Parathyroid adenoma (tissue), 2 donors: ENCODE measurements around the gene OR2T33.
"Not testable (repeated sequence)": the region's sequence is repeated elsewhere in the genome, so short reads cannot be mapped to it uniquely, and the experiment has no call there.

Experiments used
- H2AFZ ChIP-seq: fragments of 300-600 bp; sonication (generic); one replicate; pipeline ENCODE4 v1.7.0; 2017; ENCODE audit warnings: antibody characterized with exemption, mild to moderate bottlenecking
- H3K27ac ChIP-seq: fragments of 300-600 bp; sonication (generic); one replicate; pipeline ENCODE4 v1.7.0; 2017
- H3K27me3 ChIP-seq: fragments of 300-600 bp; sonication (generic); one replicate; pipeline ENCODE4 v1.7.0; 2017; ENCODE audit warnings: low read length; ENCODE audit not compliant: control insufficient read depth, insufficient read depth
- H3K36me3 ChIP-seq: fragments of 300-600 bp; sonication (generic); one replicate; pipeline ENCODE4 v1.7.0; 2017; ENCODE audit warnings: low read length; ENCODE audit not compliant: control insufficient read depth, insufficient read depth
- H3K4me1 ChIP-seq: fragments of 300-600 bp; sonication (generic); one replicate; pipeline ENCODE4 v1.7.0; 2017; ENCODE audit warnings: control low read depth
- H3K4me2 ChIP-seq: fragments of 300-600 bp; sonication (generic); one replicate; pipeline ENCODE4 v1.7.0; 2017; ENCODE audit warnings: low read length
- H3K4me3 ChIP-seq: fragments of 300-600 bp; sonication (generic); one replicate; pipeline ENCODE4 v1.7.0; 2017; ENCODE audit warnings: low read depth, low read length
- H3K79me2 ChIP-seq: fragments of 300-600 bp; sonication (generic); one replicate; pipeline ENCODE4 v1.7.0; 2017; ENCODE audit warnings: control low read depth
- H3K9ac ChIP-seq: fragments of 300-600 bp; sonication (generic); one replicate; pipeline ENCODE4 v1.7.0; 2017; ENCODE audit warnings: mild to moderate bottlenecking
- H3K9me3 ChIP-seq: fragments of 300-600 bp; sonication (generic); one replicate; pipeline ENCODE4 v1.7.0; 2017; ENCODE audit warnings: low read length; ENCODE audit not compliant: control insufficient read depth
- TF ChIP-seq, protein P1 (sequence below): fragments of 300-600 bp; sonication (generic); IDR thresholded peaks from one replicate; pipeline ENCODE4 v1.7.0; 2017; ENCODE audit warnings: antibody characterized with exemption, mild to moderate bottlenecking
- donor health status: primary hyperparathyroidism.

The OR2T33 gene

DNA sequence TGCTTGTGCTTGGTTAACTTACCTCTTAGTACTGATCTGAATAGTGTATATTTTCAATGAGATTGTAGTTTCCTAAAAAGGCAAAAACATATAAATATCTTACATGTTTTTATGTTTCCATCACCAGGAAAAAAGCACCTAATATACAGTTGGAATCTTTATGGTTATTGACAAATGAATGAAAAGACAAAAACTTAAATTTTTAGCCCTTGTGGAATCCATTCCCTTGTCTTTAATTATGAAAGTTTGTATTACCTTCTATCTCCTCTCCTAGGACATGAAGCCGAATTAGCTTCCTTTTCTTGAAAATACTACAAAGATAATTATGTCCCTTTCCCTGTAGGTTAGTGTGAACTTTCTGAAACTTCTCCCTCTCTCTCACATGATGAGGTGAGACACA is 25.5 kb upstream of the OR2T33 start, which contains the start of gene OR2T12:
OR2T12 (minus strand) TSS at position 101 of the 400 bp plus-strand sequence. CDS start 7,846 bp downstream, outside the sequence.
- no peak within 1 kb of the TSS for H3K9ac ChIP-seq
- no peak within 1 kb of the TSS for H3K4me3 ChIP-seq
- no peak within 1 kb of the TSS for H3K27ac ChIP-seq
- no peaks in the 10 kb centered on the region for H3K36me3 ChIP-seq
- H2AFZ ChIP-seq = no peak within 1 kb of the TSS
- H3K4me1 ChIP-seq = no peaks in the 10 kb centered on the region
- no peaks in the 10 kb centered on the region for H3K9me3 ChIP-seq
- no peaks in the 10 kb centered on the region for H3K79me2 ChIP-seq
- TF ChIP-seq, protein P1, sequence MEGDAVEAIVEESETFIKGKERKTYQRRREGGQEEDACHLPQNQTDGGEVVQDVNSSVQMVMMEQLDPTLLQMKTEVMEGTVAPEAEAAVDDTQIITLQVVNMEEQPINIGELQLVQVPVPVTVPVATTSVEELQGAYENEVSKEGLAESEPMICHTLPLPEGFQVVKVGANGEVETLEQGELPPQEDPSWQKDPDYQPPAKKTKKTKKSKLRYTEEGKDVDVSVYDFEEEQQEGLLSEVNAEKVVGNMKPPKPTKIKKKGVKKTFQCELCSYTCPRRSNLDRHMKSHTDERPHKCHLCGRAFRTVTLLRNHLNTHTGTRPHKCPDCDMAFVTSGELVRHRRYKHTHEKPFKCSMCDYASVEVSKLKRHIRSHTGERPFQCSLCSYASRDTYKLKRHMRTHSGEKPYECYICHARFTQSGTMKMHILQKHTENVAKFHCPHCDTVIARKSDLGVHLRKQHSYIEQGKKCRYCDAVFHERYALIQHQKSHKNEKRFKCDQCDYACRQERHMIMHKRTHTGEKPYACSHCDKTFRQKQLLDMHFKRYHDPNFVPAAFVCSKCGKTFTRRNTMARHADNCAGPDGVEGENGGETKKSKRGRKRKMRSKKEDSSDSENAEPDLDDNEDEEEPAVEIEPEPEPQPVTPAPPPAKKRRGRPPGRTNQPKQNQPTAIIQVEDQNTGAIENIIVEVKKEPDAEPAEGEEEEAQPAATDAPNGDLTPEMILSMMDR = no peak
- H3K27me3 ChIP-seq = no peaks in the 10 kb centered on the region
- no peak within 1 kb of the TSS for H3K4me2 ChIP-seq

GRCh38 chr1:248288391-248288790 is 10.6 kb upstream of the OR2T33 start:
- Histone ChIP-seq H3K9ac (no peak overlapping the region), H3K9me3 (no peaks in the 10 kb centered on the region), H3K79me2 (no peaks in the 10 kb centered on the region), H3K4me3 (no peak overlapping the region), H3K27me3 (no peaks in the 10 kb centered on the region), H3K27ac (no peak overlapping the region), H3K36me3 (no peaks in the 10 kb centered on the region), H3K4me1 (no peaks in the 10 kb centered on the region), H3K4me2 (no peak overlapping the region), H2AFZ (no peak overlapping the region)
- TF ChIP-seq, protein P1 = no peak

DNA sequence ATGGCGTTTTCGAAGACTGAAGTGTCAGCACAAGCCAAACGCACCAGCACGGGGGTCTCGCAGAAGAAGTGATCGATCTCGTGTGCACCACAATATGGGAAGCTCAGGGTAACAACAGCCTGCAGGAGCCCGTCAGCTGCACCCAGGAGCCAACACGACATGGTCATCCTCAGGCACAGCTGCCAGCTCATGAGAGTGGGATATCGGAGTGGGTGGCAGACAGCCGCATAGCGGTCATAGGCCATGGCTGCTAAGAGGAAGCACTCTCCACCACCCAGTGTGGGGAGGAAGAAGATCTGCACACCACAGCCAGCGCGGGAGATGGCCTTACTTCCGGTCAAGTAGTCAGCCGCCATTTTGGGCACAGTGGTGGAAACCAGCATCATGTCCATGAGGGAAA is 4.6 kb downstream of the OR2T33 start:
- H3K27me3 ChIP-seq, H3K9me3 ChIP-seq, H3K36me3 ChIP-seq, H3K9ac ChIP-seq, H3K4me3 ChIP-seq, H3K27ac ChIP-seq, H2AFZ ChIP-seq, H3K4me2 ChIP-seq, H3K4me1 ChIP-seq, H3K79me2 ChIP-seq: not testable (repeated sequence)

GRCh38 chr1:248268178-248268577 is 9.6 kb downstream of the OR2T33 start:
- no peaks in the 10 kb centered on the region for H3K9me3 ChIP-seq

GRCh38 chr1:248259309-248259708 is 18.5 kb downstream of the OR2T33 start:
- H2AFZ ChIP-seq, H3K9me3 ChIP-seq, H3K9ac ChIP-seq, H3K4me2 ChIP-seq, H3K4me1 ChIP-seq, H3K4me3 ChIP-seq, H3K36me3 ChIP-seq, H3K79me2 ChIP-seq, H3K27me3 ChIP-seq, H3K27ac ChIP-seq: not testable (repeated sequence)

More at GRCh38 chr1:248268178-248268577, 9.6 kb downstream of the OR2T33 start:
- TF ChIP-seq, protein P1 = no peak
- no peak overlapping the region for H3K9ac ChIP-seq
- H3K4me1 ChIP-seq = no peaks in the 10 kb centered on the region
- no peaks in the 10 kb centered on the region for H3K27me3 ChIP-seq
- H3K4me3 ChIP-seq = no peak overlapping the region
- H3K4me2 ChIP-seq = no peak overlapping the region
- no peak overlapping the region for H2AFZ ChIP-seq
- no peak overlapping the region for H3K27ac ChIP-seq
- H3K79me2 ChIP-seq = no peaks in the 10 kb centered on the region
- no peaks in the 10 kb centered on the region for H3K36me3 ChIP-seq

- no peak overlapping the region for H3K4me3 ChIP-seq
- TF ChIP-seq, protein P1 = no peak
- H3K27me3 ChIP-seq = no peaks in the 10 kb centered on the region
- no peaks in the 10 kb centered on the region for H3K4me1 ChIP-seq
- no peak overlapping the region for H2AFZ ChIP-seq
- H3K79me2 ChIP-seq = no peaks in the 10 kb centered on the region
- no peak overlapping the region for H3K4me2 ChIP-seq
- no peaks in the 10 kb centered on the region for H3K36me3 ChIP-seq
- H3K9me3 ChIP-seq = no peaks in the 10 kb centered on the region
- no peak overlapping the region for H3K27ac ChIP-seq
- H3K9ac ChIP-seq = no peak overlapping the region
Observed at GRCh38 chr1:248243204-248243603, 34.6 kb downstream of the OR2T33 start.
